Activated CD4-positive, alpha-beta T cell treated with anti-CD3 and anti-CD28 coated beads, Interleukin-2, Interleukin-4, amounts not matched to agents 100 ng/mL and 50 ng/mL, durations not matched to agents 16 hours and 8 hours (primary cell): Measurements from ENCODE around the gene KHDRBS1.
A peak's percentile ranks its signal among the peaks of the same experiment; 100 is the strongest.
"Not testable (repeated sequence)": the region's sequence is repeated elsewhere in the genome, so short reads cannot be mapped to it uniquely, and the experiment has no call there.

ENCODE experiments used
- DNase-seq: peaks from one replicate; pipeline ENCODE4 v3.0.0-alpha.2; 2020; ENCODE audit warnings: low spot score

The KHDRBS1 gene

DNA sequence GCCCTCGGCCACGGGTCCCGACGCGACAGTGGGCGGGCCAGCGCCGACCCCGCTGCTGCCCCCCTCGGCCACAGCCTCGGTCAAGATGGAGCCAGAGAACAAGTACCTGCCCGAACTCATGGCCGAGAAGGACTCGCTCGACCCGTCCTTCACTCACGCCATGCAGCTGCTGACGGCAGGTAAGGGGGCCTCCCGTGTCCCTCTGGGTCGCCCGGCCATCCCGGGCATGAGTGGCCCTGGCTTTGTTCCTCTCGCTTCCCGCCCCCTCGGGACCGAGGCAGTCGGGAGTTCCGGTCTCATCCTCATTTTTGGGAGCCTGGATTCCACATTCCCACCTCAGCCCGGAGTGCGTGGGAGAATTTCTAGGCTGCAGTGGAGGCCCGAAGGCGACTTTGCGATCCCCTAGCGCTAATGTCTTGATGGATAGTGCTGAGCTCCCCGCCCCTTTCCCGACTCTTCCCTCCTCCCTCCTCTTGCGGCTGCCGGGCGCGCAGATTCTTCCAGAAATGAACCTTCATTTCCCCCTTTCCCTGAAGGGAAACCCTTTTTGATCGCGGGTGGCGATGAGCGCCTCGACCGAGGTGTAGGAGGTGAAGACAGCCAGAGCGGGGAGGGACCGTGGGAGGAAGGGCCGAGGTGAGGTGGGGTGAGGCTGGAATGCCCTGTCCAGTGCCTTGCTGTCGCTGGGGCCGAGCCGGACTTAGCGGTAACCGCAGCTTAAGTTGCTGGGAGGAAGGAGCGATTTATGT, 705 bp downstream of the KHDRBS1 start:
- peak; percentile 30 for DNase-seq

DNA sequence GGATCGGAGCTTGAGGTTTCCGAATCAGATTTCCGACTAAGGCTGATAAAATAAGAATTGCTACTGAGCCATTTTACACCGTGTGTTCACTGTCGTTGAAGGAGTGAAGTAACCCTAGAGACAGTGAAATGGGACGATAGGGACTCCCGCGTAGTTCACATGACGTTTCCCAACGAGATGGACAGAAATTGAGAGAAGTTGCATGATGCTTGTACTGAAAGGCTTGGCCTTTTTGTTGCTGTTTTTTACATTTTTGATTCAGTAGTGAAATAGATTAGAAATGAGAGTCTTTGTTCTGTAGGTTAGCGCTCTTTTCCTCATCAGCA, 1.2 kb downstream of the KHDRBS1 start:
- DNase-seq = peak; percentile 17

DNA sequence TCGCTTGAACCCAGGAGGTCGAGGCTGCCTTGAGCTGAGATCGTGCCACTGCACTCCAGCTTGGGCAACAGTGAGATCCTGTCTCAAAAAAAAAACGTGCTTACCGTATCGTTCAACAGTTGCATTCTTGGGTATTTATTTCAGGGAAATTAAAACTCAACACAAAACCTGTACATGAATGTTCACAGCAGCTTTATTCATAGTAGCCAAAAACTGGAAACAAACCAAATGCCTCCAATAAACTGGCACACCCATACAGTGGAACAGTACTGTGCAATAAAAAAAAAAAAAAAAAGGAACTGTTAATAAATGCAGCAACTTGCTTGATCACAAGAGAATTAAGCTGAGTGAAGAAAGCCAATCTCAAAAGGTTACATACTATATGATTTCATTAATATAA, 6.7 kb downstream of the KHDRBS1 start:
- DNase-seq = no peak

DNA sequence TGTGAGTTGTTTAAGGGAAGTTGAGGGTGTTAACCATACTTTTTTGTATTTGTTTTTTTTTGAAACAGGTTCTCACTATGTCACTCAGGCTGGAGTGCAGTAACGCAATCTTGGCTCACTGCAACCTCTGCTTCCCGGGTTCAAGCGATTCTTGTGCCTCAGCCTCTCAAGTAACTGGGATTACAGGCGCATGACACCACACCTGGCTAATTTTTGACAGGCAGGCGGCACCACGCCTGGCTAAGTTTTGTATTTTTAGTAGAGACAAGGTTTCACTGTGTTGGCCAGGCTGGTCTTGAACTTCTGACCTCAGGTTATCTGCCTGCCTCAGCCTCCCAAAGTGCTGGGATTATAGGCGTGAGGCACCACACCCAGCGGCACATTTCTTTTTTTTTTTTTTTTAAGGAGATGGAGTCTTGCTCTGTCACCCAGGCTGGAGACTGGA, 7.9 kb downstream of the KHDRBS1 start:
- DNase-seq = not testable (repeated sequence)

DNA sequence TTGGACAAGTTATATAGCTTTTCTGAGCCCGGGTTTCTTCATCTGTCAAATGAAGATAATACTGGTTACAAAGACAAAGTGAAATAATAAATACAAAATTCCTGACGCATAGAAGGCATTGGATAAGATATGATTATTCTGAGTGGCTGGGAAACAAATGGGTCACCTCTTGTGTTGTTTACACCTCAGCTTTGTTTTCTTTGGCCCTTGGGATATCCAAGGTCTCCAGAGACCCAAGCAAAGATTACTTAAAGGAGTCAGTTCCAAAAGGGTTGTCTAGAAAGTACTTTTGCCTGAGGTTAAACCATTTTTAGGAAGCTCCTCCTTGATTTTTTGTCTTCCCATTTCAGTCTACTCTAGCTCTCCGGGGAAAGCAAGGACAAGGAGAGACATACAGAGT, 9.7 kb downstream of the KHDRBS1 start:
- no peak for DNase-seq

DNA sequence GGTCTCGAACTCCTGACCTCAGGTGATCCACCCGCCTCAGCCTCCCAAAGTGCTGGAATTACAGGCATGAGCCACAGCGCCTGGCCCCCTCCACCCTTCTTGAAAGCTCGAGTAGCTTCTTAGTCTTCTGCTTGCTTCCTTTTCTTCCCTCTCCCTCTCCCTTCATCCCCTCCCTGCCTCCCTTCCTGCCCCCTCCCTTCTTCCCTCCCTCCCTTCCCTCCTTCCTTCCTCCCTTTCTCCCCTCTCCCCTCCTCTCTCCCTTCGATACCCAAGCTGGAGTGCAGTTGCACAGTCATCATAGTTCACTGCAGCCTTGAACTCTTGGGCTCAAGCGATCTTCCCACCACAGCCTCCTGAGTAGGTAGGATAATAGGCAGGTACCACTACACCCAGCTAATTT, 11.8 kb downstream of the KHDRBS1 start:
- no peak for DNase-seq

DNA sequence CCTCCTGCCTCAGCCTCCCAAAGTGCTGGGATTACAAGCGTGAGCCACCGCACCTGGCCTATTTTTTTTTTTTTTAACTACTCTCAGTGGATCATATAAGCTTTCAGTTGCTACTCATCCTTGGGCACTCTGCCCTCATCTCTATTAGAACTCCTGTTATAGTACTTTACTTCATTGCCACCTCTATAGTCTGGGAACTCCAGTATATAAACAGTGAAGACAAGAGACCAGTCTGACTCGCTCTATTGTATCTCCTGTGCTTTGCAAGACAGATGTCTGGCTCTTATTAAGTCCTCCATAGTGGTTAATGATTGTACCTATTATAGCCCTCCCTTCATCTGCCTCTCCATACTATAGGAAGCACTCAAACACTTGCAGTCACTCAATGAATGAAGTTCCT, 15.1 kb downstream of the KHDRBS1 start:
- DNase-seq = no peak

DNA sequence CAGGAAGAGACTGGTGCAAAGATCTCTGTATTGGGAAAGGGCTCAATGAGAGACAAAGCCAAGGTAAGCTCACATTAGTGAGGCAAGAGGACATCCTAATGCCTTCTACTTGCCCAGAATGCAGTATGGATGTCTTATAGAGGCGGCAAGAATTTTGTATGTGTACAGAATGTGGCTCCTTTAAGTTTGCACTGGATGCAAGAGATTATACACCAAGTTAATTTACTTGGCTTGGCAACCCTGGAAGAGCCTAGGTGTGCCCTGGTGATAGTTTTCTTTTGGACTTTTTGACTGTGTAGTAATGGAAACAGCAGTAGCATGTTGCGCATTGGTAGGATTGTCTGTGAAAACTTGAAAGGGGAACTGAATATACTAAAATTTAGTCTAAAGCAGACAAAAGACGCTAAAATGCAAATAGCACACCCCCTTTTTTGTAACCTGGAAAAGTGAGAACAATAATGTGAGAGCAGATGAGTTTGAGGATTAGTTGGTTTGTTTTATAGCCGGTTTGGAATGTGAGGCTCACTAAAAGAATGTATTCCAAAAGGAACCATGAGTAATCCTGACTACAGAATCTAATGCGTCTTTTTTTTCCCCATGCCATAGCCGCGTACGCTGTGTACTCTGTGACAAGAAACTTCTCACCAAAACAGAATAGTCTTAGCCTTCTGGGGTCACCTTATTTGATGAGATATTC, 18.1 kb downstream of the KHDRBS1 start:
- DNase-seq = no peak

DNA sequence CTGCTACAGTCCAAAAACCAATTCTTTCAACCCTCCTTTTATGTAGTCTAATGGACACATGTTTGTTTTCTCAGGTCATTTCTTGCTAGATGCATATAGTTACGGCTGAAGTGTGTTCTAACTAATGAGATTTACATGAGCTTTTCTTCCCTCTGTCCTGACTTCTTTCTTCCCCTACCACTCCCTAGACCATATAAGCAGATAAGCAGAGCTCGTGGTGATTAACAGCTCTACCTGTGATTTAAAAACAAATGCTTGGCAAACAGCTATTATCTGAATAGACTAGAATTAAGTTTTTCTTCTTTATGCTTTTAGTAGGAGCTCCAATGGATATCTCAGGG, 18.6 kb downstream of the KHDRBS1 start:
- no peak for DNase-seq

DNA sequence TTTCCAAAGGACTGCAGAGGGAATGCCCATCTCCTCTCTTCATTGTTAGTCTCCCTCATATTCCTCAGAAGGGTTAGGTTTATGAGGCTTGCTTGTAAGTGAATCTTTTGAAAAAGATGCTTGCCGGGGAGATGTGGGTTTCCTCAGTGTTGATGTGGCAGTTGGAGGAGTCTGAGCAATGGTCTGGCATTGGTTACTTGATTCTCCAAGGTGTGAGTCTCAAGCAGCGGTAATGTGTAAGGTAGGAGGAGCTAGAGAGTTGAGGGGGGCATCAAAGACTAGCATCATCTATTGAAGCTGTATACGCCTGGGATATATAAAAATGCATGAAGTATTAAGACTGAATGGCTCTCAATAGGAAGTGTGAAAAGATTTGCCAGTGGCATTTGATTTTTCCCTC, 21.5 kb downstream of the KHDRBS1 start:
- DNase-seq = no peak

DNA sequence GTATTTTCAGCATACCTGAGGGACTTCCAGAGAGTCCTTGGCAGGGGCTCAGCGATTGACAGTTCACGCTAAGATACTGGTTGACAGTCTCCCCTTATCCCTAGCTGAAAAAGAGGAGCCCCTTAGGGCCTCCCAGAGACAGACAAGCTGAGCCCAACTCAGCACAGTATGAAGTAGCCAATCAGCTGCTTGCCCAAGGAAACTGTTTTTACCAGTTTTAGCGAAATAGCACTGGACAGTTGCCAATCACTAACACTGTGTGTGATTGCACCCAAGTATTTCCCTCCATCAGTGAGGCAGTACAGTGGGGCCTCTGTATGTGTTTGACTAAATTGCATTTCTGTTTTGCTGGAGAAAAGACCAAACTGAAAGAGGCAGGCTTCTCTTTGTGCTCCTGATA, 27.0 kb downstream of the KHDRBS1 start:
- DNase-seq = no peak

DNA sequence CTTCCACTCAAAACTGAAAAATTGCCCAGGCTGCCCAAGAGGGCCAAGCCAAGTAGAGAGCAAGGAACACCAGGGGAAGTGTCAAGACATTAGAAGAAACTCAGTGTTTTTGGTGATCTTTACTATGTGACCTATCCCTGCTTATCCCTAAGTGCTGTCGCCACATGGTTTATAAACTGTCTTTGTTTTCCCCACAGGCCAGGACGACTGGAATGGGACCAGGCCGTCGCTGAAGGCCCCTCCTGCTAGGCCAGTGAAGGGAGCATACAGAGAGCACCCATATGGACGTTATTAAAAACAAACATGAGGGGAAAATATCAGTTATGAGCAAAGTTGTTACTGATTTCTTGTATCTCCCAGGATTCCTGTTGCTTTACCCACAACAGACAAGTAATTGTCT, 28.7 kb downstream of the KHDRBS1 start:
- no peak for DNase-seq

DNA sequence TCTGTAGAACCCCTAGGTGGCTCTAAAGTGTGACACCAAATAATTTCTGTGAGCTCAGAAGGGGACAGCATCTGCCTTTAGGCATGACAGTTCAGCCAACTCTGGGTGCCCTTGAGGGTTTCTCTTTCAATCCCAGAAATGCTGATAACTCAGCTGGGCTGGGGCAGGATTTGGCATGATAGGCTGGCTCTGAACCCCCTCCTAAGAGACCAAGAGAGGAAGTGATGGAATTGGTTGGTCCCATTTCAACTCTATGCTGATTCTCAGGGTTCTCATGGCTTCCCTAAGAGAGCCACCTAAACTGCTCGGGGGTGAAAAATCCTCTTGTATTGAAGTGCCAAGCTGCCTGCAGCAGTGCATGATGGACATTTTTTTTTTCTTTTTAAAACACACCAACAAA, 30.6 kb downstream of the KHDRBS1 start:
- no peak for DNase-seq

DNA sequence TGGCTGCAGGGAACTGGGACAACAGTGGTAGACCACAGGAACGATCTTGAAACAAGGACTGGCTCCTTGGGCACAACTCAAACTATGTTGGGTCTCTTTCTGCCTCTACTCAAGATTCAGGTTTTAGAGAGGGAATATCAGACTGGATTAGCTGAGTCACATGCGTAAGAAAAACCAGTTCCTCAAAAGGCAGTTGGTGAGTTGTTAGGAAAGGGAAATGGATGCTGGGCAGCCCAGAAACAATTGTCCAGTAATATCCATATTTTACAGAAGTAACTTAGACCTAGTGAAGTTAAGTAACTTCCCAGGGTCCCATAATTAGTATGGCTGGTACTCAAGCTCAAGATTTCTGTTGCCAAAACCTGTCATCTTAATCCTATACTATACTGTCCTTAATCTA, 32.1 kb downstream of the KHDRBS1 start:
- DNase-seq = no peak

DNA sequence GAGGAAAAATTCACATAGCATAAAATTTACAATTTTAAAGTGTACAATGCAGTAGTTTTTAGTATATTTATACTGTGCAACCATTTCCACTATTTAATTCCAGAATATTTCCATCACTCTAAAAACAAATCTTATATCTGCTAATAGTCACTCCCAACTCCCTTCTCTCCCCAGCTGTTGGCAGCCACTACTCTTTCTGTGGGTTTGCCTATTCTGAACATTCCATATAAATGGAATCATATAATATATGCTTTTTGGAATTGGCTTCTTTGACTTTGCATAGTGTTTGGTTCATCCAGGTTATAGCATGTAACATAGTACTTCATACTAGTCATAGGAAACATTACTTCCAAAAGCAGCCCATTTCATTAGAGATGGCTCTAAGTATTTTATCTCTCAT, 34.0 kb downstream of the KHDRBS1 start:
- no peak for DNase-seq

DNA sequence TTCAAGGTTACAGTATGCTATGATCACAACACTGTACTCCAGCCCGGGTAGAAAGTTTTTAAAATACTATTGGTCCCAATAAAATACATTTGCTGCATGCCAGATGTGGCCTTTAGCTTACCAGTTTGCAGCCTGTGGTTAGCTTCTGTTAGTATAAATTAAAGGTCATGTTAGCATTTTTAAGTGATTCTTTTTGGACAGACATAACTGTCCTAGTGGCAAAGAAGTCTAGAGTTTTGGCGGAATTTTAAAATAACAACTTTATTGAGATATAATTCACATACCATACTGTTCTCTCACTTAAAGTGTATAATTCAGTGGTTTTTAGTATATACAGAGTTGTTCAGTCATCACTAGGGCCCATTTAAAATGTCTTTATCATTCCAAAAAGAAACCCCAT, 34.8 kb downstream of the KHDRBS1 start:
- no peak for DNase-seq

DNA sequence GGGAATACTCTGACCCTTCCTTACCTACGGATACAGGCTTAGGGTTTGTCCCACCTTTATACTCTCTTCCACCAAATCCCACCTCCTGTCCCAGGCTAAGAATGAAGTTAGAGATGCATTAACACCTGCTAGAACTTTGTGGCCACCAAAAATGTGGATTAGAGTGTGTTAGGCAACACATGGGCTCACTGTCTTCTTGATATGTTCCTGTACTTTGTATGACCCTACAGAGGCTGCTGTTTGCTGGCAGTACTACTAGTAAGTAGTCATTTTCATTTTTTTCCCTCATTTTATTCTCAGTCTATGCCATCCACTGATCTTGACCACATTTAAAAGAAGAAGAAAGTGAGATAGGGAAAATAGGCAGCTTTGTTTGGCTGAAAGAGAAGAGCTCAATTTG, 38.0 kb downstream of the KHDRBS1 start:
- no peak for DNase-seq

DNA sequence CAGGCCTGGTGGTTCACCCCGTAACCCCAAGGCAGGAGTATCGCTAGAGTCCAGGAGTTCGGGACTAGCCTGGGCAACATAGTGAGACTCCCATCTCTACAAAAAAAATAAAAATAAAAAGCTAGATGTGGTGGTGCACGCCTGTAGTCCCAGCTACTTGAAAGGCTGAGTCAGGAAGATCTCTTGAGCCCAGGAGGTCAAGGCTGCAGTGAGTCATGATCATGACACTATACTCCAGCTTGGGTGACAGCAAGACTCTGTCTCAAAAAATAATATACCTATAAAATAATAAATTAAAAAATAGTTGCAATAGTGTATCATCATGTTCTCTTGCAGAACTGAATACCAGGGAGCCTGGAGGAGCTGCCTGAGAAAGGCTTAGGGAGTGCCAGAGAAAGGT, 39.2 kb downstream of the KHDRBS1 start:
- DNase-seq = no peak

DNA sequence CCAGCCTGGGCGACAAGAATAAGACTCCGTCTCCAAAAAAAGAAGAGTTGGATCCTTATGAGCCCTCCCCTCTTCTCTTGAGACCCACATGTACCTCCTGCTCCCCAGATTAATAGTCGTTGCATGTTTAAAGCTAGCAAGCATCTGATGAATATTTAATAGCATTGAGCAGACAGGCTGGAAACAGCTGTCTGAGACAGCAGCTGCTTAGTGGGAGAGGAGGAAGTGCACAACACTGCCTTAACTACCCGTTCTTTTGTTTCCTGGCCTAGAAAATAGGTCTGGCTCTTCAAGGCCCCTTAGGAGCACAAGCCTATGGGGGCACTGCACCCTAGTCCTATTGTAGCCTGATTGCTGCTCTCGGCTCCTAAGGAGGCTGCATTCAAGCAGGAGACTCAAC, 41.7 kb downstream of the KHDRBS1 start:
- no peak for DNase-seq

DNA sequence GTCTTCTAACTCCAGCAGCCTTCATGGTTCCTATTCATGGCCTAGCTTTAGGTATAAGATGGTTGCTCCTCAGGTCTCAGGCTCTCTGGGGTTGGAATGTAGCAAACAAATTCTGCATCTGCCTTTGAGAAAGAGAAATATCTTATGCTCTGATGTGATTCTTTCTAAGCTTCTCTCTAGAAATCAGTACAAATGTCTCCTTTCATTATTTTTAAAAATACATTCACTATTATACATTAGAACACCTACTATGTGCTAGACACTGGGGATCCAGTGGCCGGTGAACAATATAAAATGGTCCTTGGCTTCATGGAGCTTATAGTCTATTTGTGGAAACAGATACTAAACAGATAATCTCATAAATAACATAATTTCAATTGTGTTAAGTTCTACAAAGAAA, 42.9 kb downstream of the KHDRBS1 start:
- no peak for DNase-seq

DNA sequence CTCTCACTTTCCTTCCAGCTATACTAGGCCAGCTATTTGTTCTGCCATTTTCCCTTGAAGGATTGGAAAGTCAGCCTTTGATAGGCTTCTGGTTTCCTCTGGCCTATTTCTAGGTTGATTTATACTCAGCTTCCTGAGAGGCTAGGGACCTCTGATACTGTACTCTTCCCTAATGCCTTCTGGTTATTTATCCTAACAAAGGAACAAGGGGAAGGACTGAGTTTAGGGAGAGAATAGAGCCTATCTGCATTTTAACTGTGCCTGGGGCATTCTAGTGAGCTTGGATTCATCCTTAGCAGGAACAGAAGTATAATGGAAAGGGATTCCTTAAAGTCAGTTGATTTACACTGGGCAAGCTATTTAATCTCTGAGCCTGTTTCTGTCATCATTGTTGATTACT, 47.2 kb downstream of the KHDRBS1 start:
- DNase-seq = no peak

DNA sequence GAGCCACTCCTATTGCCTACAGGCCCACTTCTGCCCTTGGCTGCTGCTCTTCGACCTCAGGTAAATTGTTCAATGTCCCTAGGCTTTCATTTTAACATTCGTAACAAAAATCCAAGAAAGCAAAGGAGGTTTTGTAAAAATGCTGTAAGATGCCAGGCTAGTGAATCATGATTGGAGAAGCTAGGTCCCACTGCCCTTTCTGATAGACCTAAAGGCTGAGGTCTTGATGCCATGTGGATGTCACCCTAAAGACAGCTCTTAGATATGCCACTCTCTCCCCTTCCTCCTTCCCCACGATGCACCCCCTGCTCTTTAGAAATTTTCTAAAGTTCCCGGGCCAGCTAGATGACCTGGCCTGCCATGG, 49.2 kb downstream of the KHDRBS1 start:
- DNase-seq = no peak

DNA sequence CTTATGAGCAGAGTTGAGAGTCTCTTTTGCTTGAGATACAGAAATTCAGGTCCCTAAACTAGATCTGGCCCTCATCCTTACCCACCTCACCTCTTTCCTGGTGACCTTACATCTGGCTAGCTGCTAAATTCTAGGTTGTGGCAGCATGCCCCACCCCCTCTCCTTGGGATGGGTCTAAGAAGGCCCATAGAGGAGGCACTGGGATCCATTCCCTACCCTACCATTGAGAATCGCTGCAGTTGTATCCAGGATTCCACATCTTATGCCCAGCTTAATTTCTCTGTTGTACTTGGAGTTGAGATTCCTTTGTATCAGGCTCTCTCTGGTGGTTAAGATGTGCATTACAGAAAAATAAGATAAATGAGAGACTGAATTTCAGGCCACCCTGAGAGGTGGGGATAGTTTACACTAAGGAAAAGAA, 49.6 kb downstream of the KHDRBS1 start:
- peak; percentile 17 for DNase-seq
